H1 (cell line): Measurements from ENCODE around the gene CIDEA.

Experiments
- ATF3 ChIP-seq: IDR thresholded peaks from 2 replicates; pipeline ENCODE4 v1.6.1; 2011; ENCODE audit warnings: low read depth, mild to moderate bottlenecking, low read length; ENCODE audit not compliant: insufficient read depth
- BACH1 ChIP-seq: IDR thresholded peaks from 2 replicates; pipeline ENCODE4 v1.6.1; 2012; ENCODE audit warnings: low read length, improper control_type of control experiment
- CBX8 ChIP-seq: fragments of 300-800, 300-1000 bp; sonication (generic); IDR thresholded peaks from 2 replicates; pipeline ENCODE4 v1.7.1; 2016; ENCODE audit warnings: low read depth, low read length, borderline replicate concordance
- CTCF ChIP-seq, 3 experiments: IDR thresholded peaks; 1 replicate in 2 of 3; 2 replicates in 1 of 3; pipeline versions ENCODE4 v1.5.1 to v1.6.1; 2011; ENCODE audit warnings: low read length in 3 of 3, mild to moderate bottlenecking in 3 of 3, inconsistent platforms in 2 of 3, low read depth in 1 of 3, moderate library complexity in 1 of 3; ENCODE audit not compliant: insufficient read depth in 1 of 3; ENCODE audit errors: control extremely low read depth in 1 of 3
- FOSL1 ChIP-seq: IDR thresholded peaks from 2 replicates; pipeline ENCODE4 v1.6.1; 2011; ENCODE audit warnings: mild to moderate bottlenecking, low read depth, low read length, moderate library complexity; ENCODE audit not compliant: insufficient read depth
- HDAC2 ChIP-seq, 2 experiments: fragments of 300-600 bp in 1 of 2; sonication (generic) in 1 of 2; IDR thresholded peaks; 2 replicates each; pipeline ENCODE4 v1.6.1; 2011 to 2012; ENCODE audit warnings: low read depth in 2 of 2, low read length in 2 of 2, mild to moderate bottlenecking in 2 of 2, moderate library complexity in 2 of 2, borderline replicate concordance in 1 of 2, inconsistent platforms in 1 of 2
- NANOG ChIP-seq: IDR thresholded peaks from 2 replicates; pipeline ENCODE4 v1.6.1; 2011; ENCODE audit warnings: low read length, low read depth, mild to moderate bottlenecking, inconsistent platforms; ENCODE audit not compliant: insufficient read depth, poor library complexity, severe bottlenecking
- POLR2A ChIP-seq, 2 experiments: IDR thresholded peaks; 1 replicate in 1 of 2; 2 replicates in 1 of 2; pipeline ENCODE4 v1.6.1; 2011; ENCODE audit warnings: low read depth in 2 of 2, low read length in 2 of 2, mild to moderate bottlenecking in 2 of 2; ENCODE audit errors: control extremely low read depth in 1 of 2
- RAD21 ChIP-seq, 2 experiments: IDR thresholded peaks in 1 of 2; conservative IDR thresholded peaks in 1 of 2; 2 replicates each; pipeline ENCODE4 v1.6.1; 2011; ENCODE audit warnings: low read depth in 2 of 2, low read length in 2 of 2, improper control_type of control experiment in 1 of 2, inconsistent platforms in 1 of 2, mild to moderate bottlenecking in 1 of 2, moderate library complexity in 1 of 2
- SAP30 ChIP-seq: fragments of 300-600 bp; sonication (generic); IDR thresholded peaks from 2 replicates; pipeline ENCODE4 v1.7.1; 2012; ENCODE audit warnings: low read length, moderate library complexity, mild to moderate bottlenecking, inconsistent platforms; ENCODE audit not compliant: insufficient read depth, insufficient replicate concordance
- SIX5 ChIP-seq: IDR thresholded peaks from 2 replicates; pipeline ENCODE4 v1.6.1; 2011; ENCODE audit warnings: mild to moderate bottlenecking, low read depth, low read length
- SUZ12 ChIP-seq: fragments of 200-600 bp; sonication (generic); IDR thresholded peaks from 2 replicates; pipeline ENCODE4 v1.6.1; 2012; ENCODE audit warnings: mild to moderate bottlenecking, inconsistent platforms, low read length, moderate library complexity, mixed read lengths

- TF ChIP-seq SIX5 (no peak), CTCF (IDR thresholded peaks at IDR 0.05; ENCODE audit: control extremely low read depth in 1 of 3, insufficient read depth in 1 of 3, low read depth in 1 of 3, low read length in 3 of 3) (no peak), RAD21 (IDR thresholded peaks at IDR 0.05 in 1 of 2, conservative IDR thresholded peaks at IDR 0.05 in 1 of 2; ENCODE audit: low read depth in 2 of 2, low read length in 2 of 2) (no peak), BACH1 (no peak), FOSL1 (no peak), ATF3 (no peak), SAP30 (no peak), CBX8 (no peak), SUZ12 (no peak), POLR2A (IDR thresholded peaks at IDR 0.05; ENCODE audit: control extremely low read depth in 1 of 2, low read depth in 2 of 2, low read length in 2 of 2) (no peak), HDAC2 (IDR thresholded peaks at IDR 0.05; ENCODE audit: borderline replicate concordance in 1 of 2, low read depth in 2 of 2, low read length in 2 of 2) (no peak), NANOG (no peak)
Measured at GRCh38 chr18:12321333-12321732, 67.2 kb downstream of the CIDEA start.
